ENCODE measurements around the gene CRACR2B.

DNA sequence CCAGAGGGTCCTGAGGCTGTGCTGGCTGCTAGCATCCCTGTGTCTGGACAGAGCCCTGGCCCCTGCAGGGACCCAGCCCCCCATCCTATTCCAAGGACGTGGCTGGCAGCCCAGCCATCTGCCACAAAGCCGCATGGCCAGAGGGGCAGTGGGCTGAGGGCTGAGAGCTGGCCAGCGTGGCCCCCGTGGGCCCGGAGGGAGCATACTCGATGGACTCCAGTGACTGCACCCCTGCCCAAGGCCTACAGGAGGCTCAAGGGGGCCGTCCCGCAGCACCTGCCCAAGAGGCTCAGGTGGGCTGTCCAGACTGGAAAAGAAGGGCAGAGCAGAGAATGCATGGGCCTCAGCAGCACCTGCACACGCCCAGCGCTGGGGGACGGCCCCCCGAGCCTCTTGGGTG lies 28.1 kb downstream of the CRACR2B start:
- TF ChIP-seq, protein P1, sequence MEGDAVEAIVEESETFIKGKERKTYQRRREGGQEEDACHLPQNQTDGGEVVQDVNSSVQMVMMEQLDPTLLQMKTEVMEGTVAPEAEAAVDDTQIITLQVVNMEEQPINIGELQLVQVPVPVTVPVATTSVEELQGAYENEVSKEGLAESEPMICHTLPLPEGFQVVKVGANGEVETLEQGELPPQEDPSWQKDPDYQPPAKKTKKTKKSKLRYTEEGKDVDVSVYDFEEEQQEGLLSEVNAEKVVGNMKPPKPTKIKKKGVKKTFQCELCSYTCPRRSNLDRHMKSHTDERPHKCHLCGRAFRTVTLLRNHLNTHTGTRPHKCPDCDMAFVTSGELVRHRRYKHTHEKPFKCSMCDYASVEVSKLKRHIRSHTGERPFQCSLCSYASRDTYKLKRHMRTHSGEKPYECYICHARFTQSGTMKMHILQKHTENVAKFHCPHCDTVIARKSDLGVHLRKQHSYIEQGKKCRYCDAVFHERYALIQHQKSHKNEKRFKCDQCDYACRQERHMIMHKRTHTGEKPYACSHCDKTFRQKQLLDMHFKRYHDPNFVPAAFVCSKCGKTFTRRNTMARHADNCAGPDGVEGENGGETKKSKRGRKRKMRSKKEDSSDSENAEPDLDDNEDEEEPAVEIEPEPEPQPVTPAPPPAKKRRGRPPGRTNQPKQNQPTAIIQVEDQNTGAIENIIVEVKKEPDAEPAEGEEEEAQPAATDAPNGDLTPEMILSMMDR (IDR thresholded peaks at IDR 0.05; ENCODE audit: low read depth, low read length, poor library complexity, severe bottlenecking), result no peak
- no peak for TF ChIP-seq EZH2phosphoT487 (IDR thresholded peaks at IDR 0.05; ENCODE audit: borderline replicate concordance, low read length)

All from DOHH2 (cell line).